Colon (tissue), 2 donors: ENCODE results near the gene NAV1.

Experiments
- FAIRE-seq: peaks from 2 replicates; lab custom pipeline; 2012; peaks lifted over from hg19 to GRCh38; lab: Jason Lieb, UNC
- donor health status: control.
- donor health status: control.

NAV1 gene

DNA sequence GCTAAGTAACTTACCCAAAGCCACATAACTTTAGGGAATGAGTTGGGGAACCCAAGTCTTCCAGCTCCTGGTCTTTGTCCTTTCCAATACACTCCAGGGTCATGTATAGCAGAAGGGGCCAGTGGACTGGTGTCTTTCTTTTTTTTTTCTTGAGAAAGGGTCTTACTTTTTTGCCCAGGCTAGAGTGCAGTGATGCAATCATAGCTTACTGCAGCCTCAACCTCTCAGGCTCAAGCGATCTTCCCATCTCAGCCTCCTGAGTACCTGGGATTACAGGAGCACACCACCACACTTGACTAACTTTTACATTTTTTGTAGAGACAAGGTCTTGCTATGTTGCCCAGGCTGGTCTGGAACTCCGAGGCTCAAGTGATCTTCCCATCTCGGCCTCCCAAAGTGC is 12.2 kb downstream of the NAV1 start:
- no peak for FAIRE-seq

DNA sequence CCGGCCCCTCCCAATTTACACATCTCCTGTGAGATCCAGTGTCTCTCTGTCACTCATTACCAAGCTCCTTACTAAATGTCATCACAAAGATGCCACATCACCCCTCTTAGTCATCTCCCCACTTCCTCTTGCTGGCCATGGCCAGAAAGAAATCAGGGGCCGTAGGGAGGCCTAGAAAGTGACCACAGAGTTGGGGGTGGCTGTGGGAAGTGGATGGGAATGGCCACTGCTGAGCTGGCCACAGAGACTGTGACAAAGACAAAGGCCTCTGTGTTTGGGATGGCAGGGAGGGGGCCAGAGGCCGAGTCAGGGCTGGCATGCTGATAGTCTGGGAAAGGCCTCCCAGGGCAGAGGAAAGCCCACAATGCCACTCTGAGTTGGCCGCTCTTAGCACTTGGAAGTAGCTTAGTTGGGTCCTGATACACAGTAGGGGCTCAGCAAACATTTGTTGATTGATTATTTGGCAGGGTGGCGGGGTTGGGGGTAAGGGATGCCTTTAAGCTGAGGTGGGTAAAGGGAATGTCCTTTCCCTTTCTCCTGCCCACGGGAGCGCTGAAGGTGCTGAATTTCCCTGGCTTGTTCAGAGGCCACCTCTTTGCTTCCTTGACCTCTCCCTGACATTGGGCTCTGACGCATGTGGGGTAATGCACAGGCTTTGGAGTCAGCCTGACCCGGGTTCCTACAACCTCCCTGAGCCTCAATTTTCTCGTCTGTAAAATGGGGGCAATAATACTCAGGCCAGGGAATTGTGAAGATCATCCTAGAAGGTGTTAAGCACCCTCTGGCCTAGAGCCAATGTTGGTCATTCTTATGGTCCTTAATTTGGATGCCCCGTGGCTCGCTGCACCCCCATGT is 13.2 kb downstream of the NAV1 start:
- FAIRE-seq: no peak

DNA sequence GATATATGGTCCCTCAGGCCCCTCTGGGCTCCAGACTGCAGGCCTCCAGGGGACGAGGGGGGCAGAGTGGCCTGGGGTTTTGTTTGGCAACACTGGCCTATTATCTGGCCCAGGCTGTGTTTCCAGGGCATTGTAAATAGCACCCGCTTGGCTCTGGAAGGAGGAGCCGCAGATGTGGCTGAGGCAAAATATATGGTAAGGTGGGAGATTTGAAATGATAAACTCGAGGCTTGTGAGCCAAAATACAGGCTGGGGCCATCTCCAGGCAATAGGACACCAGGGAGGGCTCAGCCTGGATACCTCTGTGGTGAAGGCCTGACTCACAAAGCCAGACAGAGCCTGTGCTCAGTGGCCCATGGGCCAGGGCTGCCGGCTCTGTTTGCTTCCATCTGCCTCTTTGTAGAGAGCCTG is 14.0 kb downstream of the NAV1 start:
- no peak for FAIRE-seq

- FAIRE-seq: no peak
Observed at GRCh38 chr1:201553496-201554189, 14.7 kb downstream of the NAV1 start.

- FAIRE-seq: no peak
Observed at GRCh38 chr1:201554190-201554600, 15.3 kb downstream of the NAV1 start.

DNA sequence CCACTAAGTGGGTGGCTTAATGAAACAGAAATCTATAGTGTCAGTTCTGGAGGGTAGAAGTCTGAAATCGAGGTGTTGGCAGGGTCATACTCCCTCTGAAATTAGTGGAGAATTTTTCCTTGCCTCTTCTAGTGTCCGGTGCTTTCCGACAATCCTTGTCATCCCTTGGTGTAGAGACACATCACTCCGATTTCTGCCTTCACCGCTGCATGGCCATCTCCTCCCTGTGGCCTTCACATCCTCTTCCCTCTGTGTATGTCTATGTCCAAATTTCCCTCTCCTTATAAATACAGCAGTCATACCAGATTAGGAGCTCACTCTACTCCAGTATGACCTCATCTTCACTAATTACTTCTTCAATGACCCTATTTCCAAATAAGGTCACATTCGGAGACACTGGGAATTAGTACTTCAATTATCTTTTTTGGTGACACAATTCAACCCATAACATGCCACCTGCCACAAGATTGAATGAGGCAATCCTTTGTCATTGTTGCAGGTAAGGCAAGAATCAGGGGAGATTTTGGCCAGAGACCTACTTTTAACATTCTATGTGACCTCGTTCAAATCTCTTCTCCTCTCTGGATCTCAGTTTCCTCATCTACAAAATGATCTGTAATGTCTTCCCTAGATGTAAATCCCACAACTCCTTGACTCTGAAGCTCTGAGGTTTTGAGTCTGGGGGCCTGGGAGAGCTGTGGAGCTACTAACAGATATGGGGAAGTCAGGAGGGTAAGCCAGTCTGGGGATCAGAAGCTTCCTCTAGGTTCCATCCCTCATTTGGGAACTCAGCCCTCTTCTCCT is 16.1 kb downstream of the NAV1 start:
- no peak for FAIRE-seq

DNA sequence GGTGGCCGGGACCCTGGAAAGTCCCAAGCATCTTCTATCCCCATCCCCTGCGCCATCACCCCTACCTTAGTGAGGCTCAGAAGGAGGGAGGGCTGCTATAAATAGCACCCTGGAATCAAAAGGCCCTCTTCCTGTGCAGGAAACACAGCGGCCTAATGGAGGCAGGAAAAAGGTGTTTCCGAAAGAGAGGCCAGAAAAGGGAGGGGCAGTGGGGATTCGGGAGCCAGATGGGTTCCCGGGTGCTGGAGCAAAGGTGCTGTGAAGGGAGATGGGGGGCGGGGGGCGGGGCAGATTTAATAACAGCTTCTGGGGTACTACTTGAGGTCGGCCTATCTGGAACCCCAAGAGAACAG is 16.6 kb downstream of the NAV1 start:
- no peak for FAIRE-seq

DNA sequence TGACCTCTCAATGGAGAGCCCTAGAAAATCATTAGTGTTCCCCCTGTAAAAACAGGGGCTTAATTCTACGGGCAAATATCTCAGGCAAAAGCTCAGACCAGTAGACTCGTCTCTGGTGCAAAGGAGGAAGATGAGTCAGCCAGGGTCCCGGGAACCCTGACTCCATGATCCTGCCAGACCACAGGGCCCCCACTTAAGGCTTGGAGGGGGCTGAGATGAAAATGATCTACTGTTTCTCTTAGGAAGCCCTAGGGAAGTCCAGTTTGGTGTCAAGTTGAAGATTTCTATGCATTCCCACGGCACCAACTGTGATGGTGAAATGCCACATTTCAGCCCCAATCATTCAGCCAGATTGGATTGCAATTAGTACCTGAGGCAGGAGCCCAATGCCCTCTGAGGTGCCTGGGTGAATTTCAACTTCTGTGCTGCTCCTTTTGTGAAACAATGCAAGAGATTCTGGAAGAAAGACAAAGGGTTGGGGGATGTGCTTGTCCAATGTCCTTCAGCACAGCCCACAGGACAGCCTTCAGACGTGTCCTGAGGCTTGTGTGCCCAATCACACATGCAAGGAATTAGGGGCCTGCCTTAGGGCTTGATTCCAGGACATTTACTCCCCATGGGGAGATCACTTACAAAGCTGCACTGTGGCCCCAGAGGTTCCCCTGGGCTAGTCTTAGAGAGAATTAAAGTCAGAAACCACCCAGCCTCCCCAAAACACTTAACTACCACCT is 18.1 kb downstream of the NAV1 start:
- FAIRE-seq: no peak

- no peak for FAIRE-seq
Observed at GRCh38 chr1:201557572-201557958, 18.6 kb downstream of the NAV1 start.

- FAIRE-seq: no peak
Observed at GRCh38 chr1:201559679-201560162, 20.8 kb downstream of the NAV1 start.

- FAIRE-seq: no peak
Observed at GRCh38 chr1:201560328-201561194, 21.6 kb downstream of the NAV1 start.

DNA sequence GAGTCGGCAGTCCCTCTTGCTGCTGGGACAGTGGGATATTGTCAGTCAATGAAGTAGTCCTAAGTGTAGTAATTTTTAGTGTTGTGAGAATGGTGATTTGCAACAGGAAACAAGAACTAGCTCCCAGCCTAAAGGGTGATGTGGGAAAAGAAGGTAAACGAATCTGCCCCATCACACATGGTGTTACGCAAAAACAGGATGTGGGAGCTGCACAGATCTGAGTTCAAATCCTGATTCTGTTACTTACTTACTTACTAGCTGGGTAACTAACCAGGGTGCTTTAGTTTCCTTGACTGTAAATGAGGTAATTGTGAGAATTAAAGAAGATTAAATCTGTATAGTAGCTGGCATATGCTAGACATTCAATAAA is 22.3 kb downstream of the NAV1 start:
- no peak for FAIRE-seq

GRCh38 chr1:201561601-201562000 is 22.7 kb downstream of the NAV1 start:
- no peak for FAIRE-seq

DNA sequence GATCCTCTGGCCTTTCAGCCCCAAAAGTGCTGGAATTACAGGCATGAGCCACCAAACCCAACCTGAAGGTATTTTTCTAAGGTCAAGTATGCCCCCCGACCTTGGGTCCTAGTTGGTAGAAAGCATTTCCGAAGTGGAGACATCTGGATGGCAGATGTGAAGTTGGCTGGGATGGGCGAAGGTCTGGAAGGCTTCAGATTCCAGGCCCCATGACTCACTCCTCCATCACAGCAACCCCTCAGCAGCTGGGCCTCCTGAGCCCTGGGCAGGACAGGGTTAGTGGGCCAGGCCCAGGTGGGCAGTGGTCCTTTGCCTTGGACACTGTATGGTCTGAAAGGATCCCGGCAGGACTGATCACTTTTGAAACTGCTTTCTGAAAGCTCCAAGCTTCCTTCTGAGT is 23.3 kb downstream of the NAV1 start:
- FAIRE-seq: no peak

DNA sequence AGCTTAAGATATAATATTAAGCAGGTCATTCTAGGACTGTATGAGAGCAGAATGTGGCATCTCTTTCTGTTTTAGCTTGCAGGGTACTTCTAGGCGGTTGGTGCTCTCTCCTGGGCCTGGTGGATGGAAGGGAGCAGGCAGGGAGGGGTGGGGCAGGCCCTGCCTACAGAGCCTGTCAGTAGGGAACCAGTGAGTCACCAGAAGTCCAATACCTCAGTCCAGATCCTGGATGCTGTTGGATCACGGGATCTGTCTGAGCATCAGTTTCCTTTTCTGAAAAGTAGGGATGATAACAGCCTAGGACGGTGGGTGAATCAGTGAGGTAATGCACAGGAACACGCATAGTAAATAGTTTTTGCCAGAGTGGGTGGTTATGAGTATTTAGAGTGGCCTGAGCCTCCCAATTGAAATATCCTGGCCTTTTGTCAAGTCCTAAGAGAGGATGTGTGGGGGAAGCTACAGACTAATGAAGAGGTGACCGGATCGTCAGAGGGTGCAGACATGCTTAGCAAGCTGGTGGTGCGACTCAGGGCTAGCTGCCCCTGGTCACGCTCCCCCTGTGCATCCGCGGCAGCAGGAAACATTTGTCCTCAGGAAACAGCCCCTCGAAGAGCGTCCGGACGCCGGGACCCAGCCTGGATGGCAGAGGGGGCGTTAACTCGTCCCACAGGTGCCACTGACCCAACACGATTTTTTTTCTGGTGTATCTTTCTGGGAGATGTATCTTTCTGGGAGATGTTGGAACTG is 23.9 kb downstream of the NAV1 start:
- FAIRE-seq: no peak

GRCh38 chr1:201563406-201563780 is 24.5 kb downstream of the NAV1 start:
- no peak for FAIRE-seq

GRCh38 chr1:201563941-201564340 is 25.0 kb downstream of the NAV1 start:
- FAIRE-seq: no peak

DNA sequence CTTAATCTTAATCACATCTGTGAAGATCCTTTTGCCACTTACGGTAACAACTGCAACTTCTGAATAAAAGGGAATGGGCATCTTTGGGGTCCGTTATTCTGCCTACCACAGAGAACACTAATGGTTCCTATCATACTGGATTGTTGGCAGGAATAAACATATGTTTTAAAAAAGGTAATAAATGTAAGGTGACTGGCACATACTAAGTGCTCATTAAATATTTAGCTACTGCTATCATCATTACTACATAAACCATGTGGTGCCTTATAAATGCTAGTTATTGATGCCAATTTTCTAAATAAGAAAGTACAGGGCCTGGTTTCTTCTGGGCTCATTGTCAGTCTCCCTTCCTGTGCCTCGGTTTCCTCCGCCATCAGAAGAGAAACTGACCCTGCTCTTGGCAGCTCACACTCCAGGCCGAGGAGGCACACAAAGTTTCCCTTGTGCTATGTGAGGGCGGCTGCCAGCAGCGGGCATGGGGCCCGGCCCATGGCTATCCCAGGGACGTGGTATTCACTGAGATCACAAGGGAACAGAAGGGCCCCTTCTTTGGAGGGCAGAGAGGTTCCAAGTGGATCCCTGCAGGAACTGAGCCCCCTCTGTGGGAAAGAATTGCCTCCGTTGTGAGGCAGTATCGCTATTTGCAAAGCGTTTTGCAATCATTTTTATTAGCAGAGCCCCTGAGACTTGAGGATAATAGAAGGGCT is 26.2 kb downstream of the NAV1 start:
- no peak for FAIRE-seq

DNA sequence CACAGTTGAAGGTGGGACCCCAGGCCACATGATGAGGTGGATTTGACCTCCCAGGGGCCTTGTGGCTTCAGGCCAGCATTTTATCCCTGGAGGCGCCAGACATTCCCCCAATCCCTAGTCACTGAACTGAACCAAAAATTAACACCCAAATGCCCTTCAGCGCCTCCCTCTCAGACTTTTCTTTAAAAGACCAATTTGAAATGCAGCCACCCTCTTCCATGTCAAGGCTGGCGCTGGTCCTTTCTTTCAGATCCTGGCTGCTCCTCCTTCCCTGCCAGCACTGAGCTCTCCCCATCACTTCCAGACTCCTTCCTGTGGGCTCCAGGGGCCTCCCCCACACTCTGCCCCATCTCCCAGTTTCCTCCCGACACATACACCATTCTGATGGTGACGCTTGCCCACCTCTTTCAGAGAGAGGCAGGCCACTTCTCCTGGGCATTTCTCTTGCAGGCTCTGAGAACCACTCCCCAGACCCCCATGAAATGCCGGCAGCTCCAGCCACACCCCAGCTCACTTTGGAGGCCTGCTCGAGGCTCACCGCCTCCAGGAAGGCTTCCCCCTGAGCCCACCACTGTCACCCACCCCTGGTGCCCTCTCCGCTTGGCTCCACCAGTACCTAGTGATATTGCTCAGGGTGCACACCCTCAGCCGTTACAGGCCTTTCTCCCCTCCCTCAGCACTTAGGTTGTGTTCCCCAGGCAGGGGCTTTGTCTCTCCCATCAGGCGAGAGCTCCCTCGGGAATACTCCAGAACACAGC is 27.0 kb downstream of the NAV1 start:
- FAIRE-seq: no peak
